DND-41 (cell line): ENCODE data around the gene NARF.

Experiments used
- ATAC-seq: fragments of 200-7000 bp; cut with Tn5 transposase; 3 replicates; pipeline ENCODE4 v1.9.1; 2021; ENCODE audit warnings: low read depth; ENCODE audit not compliant: insufficient read depth
- DNase-seq: peaks from one replicate; pipeline ENCODE4 v3.0.0-alpha.2; 2020
- H2AFZ ChIP-seq: 2 replicates; pipeline ENCODE4 v1.6.0; 2012; ENCODE audit warnings: low read depth, low read length
- H3K27ac ChIP-seq: 2 replicates; pipeline ENCODE4 v1.5.1; 2012; ENCODE audit warnings: low read length, inconsistent platforms
- H3K27me3 ChIP-seq: fragments of 200-600 bp; sonication (generic); 2 replicates; pipeline ENCODE4 v1.6.0; 2012; ENCODE audit warnings: low read length, mild to moderate bottlenecking, inconsistent platforms; ENCODE audit not compliant: insufficient read depth, poor library complexity
- H3K36me3 ChIP-seq: 2 replicates; pipeline ENCODE4 v1.5.1; 2012; ENCODE audit warnings: low read length, inconsistent platforms; ENCODE audit not compliant: insufficient read depth
- H3K4me1 ChIP-seq: 2 replicates; pipeline ENCODE4 v1.5.1; 2012; ENCODE audit warnings: mild to moderate bottlenecking, low read length; ENCODE audit not compliant: insufficient read depth
- H3K4me2 ChIP-seq: 2 replicates; pipeline ENCODE4 v1.6.0; 2012; ENCODE audit warnings: mild to moderate bottlenecking, moderate library complexity, low read length, inconsistent platforms; ENCODE audit not compliant: insufficient read depth
- H3K4me3 ChIP-seq, 2 experiments: fragments of 200-600 bp in 1 of 2; shearing (Covaris generic) in 1 of 2; 2 replicates each; pipeline ENCODE4 v1.5.1; 2012 to 2016; ENCODE audit warnings: inconsistent platforms in 2 of 2, low read length in 2 of 2, mild to moderate bottlenecking in 2 of 2, low read depth in 1 of 2, moderate library complexity in 1 of 2
- H3K79me2 ChIP-seq: 2 replicates; pipeline ENCODE4 v1.6.0; 2012; ENCODE audit warnings: low read length, inconsistent platforms; ENCODE audit not compliant: insufficient read depth
- H3K9ac ChIP-seq: 2 replicates; pipeline ENCODE4 v1.6.0; 2012; ENCODE audit warnings: low read depth, mild to moderate bottlenecking, inconsistent platforms, low read length, moderate library complexity
- H3K9me3 ChIP-seq: 2 replicates; pipeline ENCODE4 v1.5.1; 2012; ENCODE audit warnings: low read length, moderate library complexity, mild to moderate bottlenecking, inconsistent platforms; ENCODE audit not compliant: insufficient read depth, severe bottlenecking
- H4K20me1 ChIP-seq: 2 replicates; pipeline ENCODE4 v1.6.0; 2012; ENCODE audit warnings: low read length; ENCODE audit not compliant: insufficient read depth
- CTCF ChIP-seq: IDR thresholded peaks from 2 replicates; pipeline ENCODE4 v1.5.1; 2012; ENCODE audit warnings: borderline replicate concordance, low read length, moderate library complexity, mild to moderate bottlenecking; ENCODE audit not compliant: poor library complexity, severe bottlenecking; ENCODE audit errors: extremely low read depth
- EZH2 ChIP-seq: IDR thresholded peaks from 3 replicates; pipeline ENCODE4 v1.6.1; 2012; ENCODE audit warnings: borderline replicate concordance, low read depth, mild to moderate bottlenecking, moderate library complexity, low read length, inconsistent platforms; ENCODE audit not compliant: severe bottlenecking

Gene NARF

GRCh38 chr17:82458179-82458884 is at the start of gene NARF:
TSS of gene NARF (plus strand) at chr17:82458741. CDS start at chr17:82458804, 63 bp downstream.
- TF ChIP-seq CTCF (no peak), EZH2 (no peak)

DNA sequence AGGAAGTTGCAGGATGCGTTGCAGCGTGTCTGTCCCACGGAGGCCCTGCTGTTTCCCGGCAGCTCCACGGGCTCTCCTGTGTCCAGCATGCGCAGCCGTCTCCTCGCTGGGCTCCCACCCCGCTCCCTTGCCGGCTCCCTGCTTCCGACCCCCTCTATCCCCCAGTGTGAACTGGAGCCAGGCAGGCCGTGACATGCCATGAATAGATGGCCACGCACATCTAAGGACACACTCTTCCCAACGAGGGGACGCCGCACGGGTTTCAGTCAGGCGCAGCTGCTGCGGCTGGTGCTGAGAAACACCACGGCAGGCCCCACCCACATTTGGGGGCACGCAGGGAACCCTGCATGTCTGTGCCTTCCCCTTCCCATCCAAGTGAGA is 49.6 kb upstream of the NARF start:
- Histone ChIP-seq H2AFZ (no peak overlapping the region), H3K4me2 (no peak overlapping the region), H3K4me1 (no peaks in the 10 kb centered on the region), H3K27ac (no peak overlapping the region), H3K79me2 (peaks cover 10% of the 10 kb centered on the region; the same call in 1 of the 2 replicates), H3K27me3 (no peaks in the 10 kb centered on the region), H3K36me3 (peaks cover 22% of the 10 kb centered on the region), H4K20me1 (peaks cover 7% of the 10 kb centered on the region; the same call in 1 of the 2 replicates), H3K9ac (no peak overlapping the region), H3K4me3 (no peak overlapping the region), H3K9me3 (no peaks in the 10 kb centered on the region)
- TF ChIP-seq EZH2 (no peak), CTCF (no peak)
- DNase-seq (no peak), ATAC-seq (no peak)

More at GRCh38 chr17:82458179-82458884, at the start of gene NARF:
- Histone ChIP-seq H2AFZ (peak within 1 kb of the TSS; percentile 84), H3K27ac (peak within 1 kb of the TSS; percentile 89), H3K36me3 (peaks cover 40% of the 10 kb centered on the region), H3K9me3 (peaks cover 2% of the 10 kb centered on the region), H3K4me3 (peak within 1 kb of the TSS; percentile 84 to 100), H3K9ac (peak within 1 kb of the TSS; percentile 89), H3K4me2 (peak within 1 kb of the TSS; percentile 97), H3K27me3 (no peaks in the 10 kb centered on the region), H4K20me1 (peaks cover 23% of the 10 kb centered on the region), H3K4me1 (peaks cover 36% of the 10 kb centered on the region), H3K79me2 (peaks cover 48% of the 10 kb centered on the region)
- ATAC-seq (peak; percentile 98), DNase-seq (peak; percentile 98)

GRCh38 chr17:82410014-82410716 is 48.4 kb upstream of the NARF start:
- Histone ChIP-seq H4K20me1 (peaks cover 12% of the 10 kb centered on the region), H3K4me1 (peaks cover 9% of the 10 kb centered on the region; the same call in 1 of the 2 replicates), H3K79me2 (peaks cover 14% of the 10 kb centered on the region; the same call in 1 of the 2 replicates), H3K4me2 (no peak overlapping the region), H3K9ac (no peak overlapping the region), H3K9me3 (no peaks in the 10 kb centered on the region), H3K27ac (no peak overlapping the region), H2AFZ (no peak overlapping the region), H3K4me3 (no peak overlapping the region), H3K27me3 (no peaks in the 10 kb centered on the region), H3K36me3 (peaks cover 22% of the 10 kb centered on the region)
- no peak for DNase-seq
- TF ChIP-seq EZH2: no peak
- TF ChIP-seq CTCF: no peak
- no peak for ATAC-seq
